PC-9 (cell line): ENCODE results near the gene ARL8A. TPM values are rescaled to one million over a fixed set of nuclear protein-coding genes. Genes with fewer than 3 reads are reported as not detected.
A peak's percentile ranks its signal among the peaks of the same experiment; 100 is the strongest.
"Not testable (repeated sequence)": the region's sequence is repeated elsewhere in the genome, so short reads cannot be mapped to it uniquely, and the experiment has no call there.

Source experiments
- BruUV-seq: library from RNA; stranded (reverse); fragments of 400-500 nt; replicated peaks from 2 replicates; lab custom pipeline; 2021; lab: Mats Ljungman, UMichigan
- CTCF ChIA-PET: fragments of 300-600 bp; sonication (Branson Sonifier 250); formaldehyde crosslinking; loops from one replicate; lab custom pipeline; 2022; ENCODE audit warnings: antibody characterized with exemption; lab: Charles Lee
- POLR2A ChIA-PET: fragments of 300-600 bp; sonication (Branson Sonifier 250); formaldehyde crosslinking; loops from one replicate; lab custom pipeline; 2022; ENCODE audit warnings: antibody characterized with exemption; ENCODE audit not compliant: unreplicated experiment; lab: Charles Lee
- DNase-seq, 2 experiments: peaks; one replicate each; pipeline versions ENCODE4 v3.0.0 to v3.0.0-alpha.2; 2015 to 2022; ENCODE audit warnings: mixed read lengths in 1 of 2
- H2AFZ ChIP-seq: fragments of 200-600 bp; sonication (generic); 2 replicates; pipeline ENCODE4 v1.8.1; 2017; ENCODE audit warnings: antibody characterized with exemption
- H3F3A ChIP-seq: fragments of 200-600 bp; sonication (generic); 2 replicates; pipeline ENCODE4 v1.8.1; 2017; ENCODE audit warnings: antibody characterized with exemption, mild to moderate bottlenecking, low read depth; ENCODE audit not compliant: insufficient read depth
- H3K27ac ChIP-seq: fragments of 200-600 bp; sonication (generic); 2 replicates; pipeline ENCODE4 v1.6.1; 2016; ENCODE audit warnings: mixed run types
- H3K27me3 ChIP-seq: fragments of 200-600 bp; sonication (generic); 2 replicates; pipeline ENCODE4 v1.6.1; 2016; ENCODE audit warnings: low read depth, mixed run types; ENCODE audit not compliant: insufficient read depth
- H3K36me3 ChIP-seq: fragments of 200-600 bp; sonication (generic); 2 replicates; pipeline ENCODE4 v1.6.1; 2016; ENCODE audit warnings: low read depth, mixed run types
- H3K4me1 ChIP-seq: fragments of 200-600 bp; sonication (generic); replicated peaks from 2 replicates; pipeline ENCODE4 v1.6.1; 2016; ENCODE audit warnings: mixed run types; ENCODE audit not compliant: insufficient read depth
- H3K4me2 ChIP-seq: fragments of 200-600 bp; sonication (generic); 2 replicates; pipeline ENCODE4 v1.6.1; 2017; ENCODE audit warnings: mixed run types
- H3K4me3 ChIP-seq: fragments of 200-600 bp; sonication (generic); 2 replicates; pipeline ENCODE4 v1.6.1; 2016; ENCODE audit warnings: mixed run types
- H3K79me2 ChIP-seq: fragments of 200-600 bp; sonication (generic); 2 replicates; pipeline ENCODE4 v1.6.1; 2017; ENCODE audit warnings: low read depth, mixed run types
- H3K9me2 ChIP-seq: fragments of 200-600 bp; sonication (generic); 2 replicates; pipeline ENCODE4 v1.8.1; 2017; ENCODE audit warnings: mild to moderate bottlenecking; ENCODE audit not compliant: insufficient read depth
- H3K9me3 ChIP-seq: fragments of 200-600 bp; sonication (generic); 2 replicates; pipeline ENCODE4 v1.8.1; 2016; ENCODE audit warnings: low read depth; ENCODE audit not compliant: insufficient read depth
- H4K20me1 ChIP-seq: fragments of 200-600 bp; sonication (generic); 2 replicates; pipeline ENCODE4 v1.8.1; 2017; ENCODE audit not compliant: insufficient read depth
- EZH2 ChIP-seq: fragments of 200-600 bp; sonication (generic); IDR thresholded peaks from 2 replicates; pipeline ENCODE4 v1.8.0; 2017; ENCODE audit warnings: antibody characterized with exemption, low read depth
- intact Hi-C: fragments of 100-400 bp; cut with micrococcal nuclease; formaldehyde crosslinking; loops from one replicate; pipeline ENCODE4 v1.10.0; 2022; ENCODE audit not compliant: unreplicated experiment
- total RNA-seq: library from RNA; stranded (reverse); gene quantifications from 2 replicates; pipeline ENCODE4 v1.2.3, GENCODE V29; 2021
- TF ChIP-seq, protein P1 (sequence below): fragments of 200-600 bp; sonication (generic); conservative IDR thresholded peaks from 2 replicates; pipeline ENCODE4 v1.6.1; 2017; ENCODE audit warnings: mixed run types, antibody characterized with exemption, mild to moderate bottlenecking, moderate library complexity

Gene ARL8A
- total RNA-seq, 1 experiment from 2014 or later = 42.6 TPM

DNA sequence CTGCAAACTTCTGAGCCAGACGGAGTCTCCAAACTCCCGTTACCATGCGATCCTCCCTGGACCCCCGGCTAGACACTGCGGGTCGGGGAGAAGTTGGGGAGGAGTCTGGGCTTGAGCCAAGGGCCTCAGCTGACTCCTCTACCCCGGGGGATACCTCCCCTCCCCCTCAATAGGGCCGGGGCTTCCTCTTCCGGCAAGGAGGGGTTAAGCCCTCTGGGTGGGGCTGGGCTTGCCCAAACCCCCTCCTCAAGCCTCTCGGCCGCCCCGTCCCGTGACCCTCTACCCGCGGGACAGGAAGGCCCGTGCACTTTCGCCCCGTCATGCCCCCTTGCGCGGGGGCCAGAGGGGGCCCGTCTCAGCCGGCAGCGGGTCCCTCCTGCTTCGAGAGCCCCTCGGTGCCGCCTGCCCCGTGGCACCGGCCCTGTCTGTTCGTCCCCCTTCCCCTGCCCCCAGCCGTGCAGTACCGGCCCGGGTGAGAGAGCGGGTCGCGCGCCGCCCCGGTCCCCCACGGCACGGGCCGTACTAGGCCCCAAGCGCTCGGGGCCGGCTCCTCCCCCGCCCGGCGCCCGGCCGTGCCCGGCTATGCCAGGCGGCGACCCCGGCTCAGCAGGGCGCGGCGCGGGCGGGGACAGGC lies 652 bp downstream of the ARL8A start:
- ChIA-PET CTCF (interaction anchor here (0.5 kb wide), 1 partner anchor 576 kb away, joined by 3 read pairs; no protein-coding TSS in a partner anchor), POLR2A (interaction anchor here (0.6 kb wide), 2 partner anchors 139 to 173 kb away, joined by 5 to 8 read pairs; no protein-coding TSS in a partner anchor)
- H3K27me3 ChIP-seq = no peaks in the 10 kb centered on the region
- intact Hi-C loops = no loop called here
- H2AFZ ChIP-seq = peak overlapping the region; percentile 94
- H3K9me2 ChIP-seq = no peaks in the 10 kb centered on the region
- no peak overlapping the region for H3K27ac ChIP-seq
- no TSS peak for BruUV-seq
- no peak for DNase-seq
- H3K4me1 ChIP-seq = peaks cover 15% of the 10 kb centered on the region
- H3K9me3 ChIP-seq = no peaks in the 10 kb centered on the region
- peak overlapping the region; percentile 95 for H3K4me2 ChIP-seq
- H3K36me3 ChIP-seq = 0 out of 2 replicates have a peak, but pooled peaks cover 8% of the 10 kb centered on the region
- H3F3A ChIP-seq = peaks cover 20% of the 10 kb centered on the region; the same call in 1 of the 2 replicates
- TF ChIP-seq EZH2 = no peak
- TF ChIP-seq, protein P1, sequence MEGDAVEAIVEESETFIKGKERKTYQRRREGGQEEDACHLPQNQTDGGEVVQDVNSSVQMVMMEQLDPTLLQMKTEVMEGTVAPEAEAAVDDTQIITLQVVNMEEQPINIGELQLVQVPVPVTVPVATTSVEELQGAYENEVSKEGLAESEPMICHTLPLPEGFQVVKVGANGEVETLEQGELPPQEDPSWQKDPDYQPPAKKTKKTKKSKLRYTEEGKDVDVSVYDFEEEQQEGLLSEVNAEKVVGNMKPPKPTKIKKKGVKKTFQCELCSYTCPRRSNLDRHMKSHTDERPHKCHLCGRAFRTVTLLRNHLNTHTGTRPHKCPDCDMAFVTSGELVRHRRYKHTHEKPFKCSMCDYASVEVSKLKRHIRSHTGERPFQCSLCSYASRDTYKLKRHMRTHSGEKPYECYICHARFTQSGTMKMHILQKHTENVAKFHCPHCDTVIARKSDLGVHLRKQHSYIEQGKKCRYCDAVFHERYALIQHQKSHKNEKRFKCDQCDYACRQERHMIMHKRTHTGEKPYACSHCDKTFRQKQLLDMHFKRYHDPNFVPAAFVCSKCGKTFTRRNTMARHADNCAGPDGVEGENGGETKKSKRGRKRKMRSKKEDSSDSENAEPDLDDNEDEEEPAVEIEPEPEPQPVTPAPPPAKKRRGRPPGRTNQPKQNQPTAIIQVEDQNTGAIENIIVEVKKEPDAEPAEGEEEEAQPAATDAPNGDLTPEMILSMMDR = no peak
- peaks cover 32% of the 10 kb centered on the region for H4K20me1 ChIP-seq
- H3K4me3 ChIP-seq = peak overlapping the region; percentile 95
- H3K79me2 ChIP-seq = peaks cover 41% of the 10 kb centered on the region

DNA sequence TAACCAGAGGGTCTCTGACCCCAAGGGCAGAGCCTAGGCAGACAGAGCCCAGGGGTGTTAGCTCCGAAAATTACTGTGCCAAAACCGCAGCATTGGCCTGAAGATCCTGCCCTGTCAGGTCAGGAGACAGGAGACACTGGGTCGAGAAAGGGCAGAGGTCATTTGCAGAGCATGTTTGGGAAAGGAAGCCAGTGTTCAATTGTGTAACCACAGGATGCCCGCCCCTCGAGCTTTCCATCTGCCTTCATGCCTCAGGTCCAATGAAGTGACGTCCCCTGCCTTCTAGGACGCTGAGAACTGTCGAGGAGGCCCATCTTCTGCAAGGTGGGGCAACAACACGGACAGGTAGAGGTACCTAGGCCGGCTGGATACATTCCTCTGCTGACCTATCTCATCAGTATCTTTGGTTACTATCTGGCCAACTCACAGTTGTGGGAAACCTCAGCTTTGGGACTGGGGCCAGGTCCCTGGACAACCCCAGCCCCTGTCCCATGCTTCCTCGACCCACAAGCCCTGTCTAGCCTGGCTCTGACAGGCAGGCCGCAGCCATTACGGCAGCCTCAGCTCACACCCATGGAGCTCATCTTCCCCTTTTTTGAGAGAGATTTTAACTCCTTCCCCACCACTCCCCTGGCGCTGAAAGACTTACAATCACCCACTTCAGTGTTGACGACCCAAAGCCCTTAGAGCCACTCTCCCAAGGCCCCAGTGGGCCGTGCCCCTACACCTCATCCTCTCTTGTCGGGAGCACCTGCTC lies 1.3 kb downstream of the ARL8A start:
- no peaks in the 10 kb centered on the region for H3K27me3 ChIP-seq
- TF ChIP-seq, protein P1 = no peak
- no peak for TF ChIP-seq EZH2
- H3K4me3 ChIP-seq = peak overlapping the region; percentile 95
- H2AFZ ChIP-seq = peak overlapping the region; percentile 80
- DNase-seq = peak; percentile 37 to 55
- H3K4me2 ChIP-seq = peak overlapping the region; percentile 95
- peaks cover 22% of the 10 kb centered on the region; the same call in 1 of the 2 replicates for H3F3A ChIP-seq
- peaks cover 15% of the 10 kb centered on the region for H3K4me1 ChIP-seq
- ChIA-PET POLR2A (interaction anchor here (0.6 to 1.0 kb wide), 6 partner anchors 37 to 493 kb away, joined by 3 to 8 read pairs (median 4); partner anchors contain the start of gene ELF3), CTCF (interaction anchor here (0.6 kb wide), 1 partner anchor 165 kb away, joined by 3 read pairs; no protein-coding TSS in a partner anchor)
- no peaks in the 10 kb centered on the region for H3K9me3 ChIP-seq
- intact Hi-C loops = no loop called here
- BruUV-seq = no TSS peak
- H4K20me1 ChIP-seq = peaks cover 34% of the 10 kb centered on the region
- H3K36me3 ChIP-seq = 0 out of 2 replicates have a peak, but pooled peaks cover 8% of the 10 kb centered on the region
- H3K79me2 ChIP-seq = peaks cover 45% of the 10 kb centered on the region
- H3K27ac ChIP-seq = no peak overlapping the region
- H3K9me2 ChIP-seq = no peaks in the 10 kb centered on the region

DNA sequence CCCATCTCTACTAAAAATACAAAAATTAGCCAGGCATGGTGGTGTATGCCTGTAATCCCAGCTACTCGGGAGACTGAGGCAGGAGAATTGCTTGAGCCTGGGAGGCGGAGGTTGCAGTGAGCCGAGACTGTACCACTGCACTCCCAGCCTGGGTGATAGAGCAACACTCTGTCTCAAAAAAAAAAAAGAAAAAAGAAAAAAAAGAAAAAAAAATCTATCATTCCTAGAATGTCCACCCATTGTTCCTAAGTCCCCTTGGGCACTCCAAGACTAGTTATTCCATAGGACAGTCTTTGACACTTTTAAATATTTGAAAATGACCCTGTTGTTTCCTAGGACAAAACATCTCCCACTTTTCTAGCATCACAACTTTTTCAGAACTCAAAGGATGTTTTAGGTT lies 3.1 kb downstream of the ARL8A start:
- H3K9me2 ChIP-seq, H2AFZ ChIP-seq, intact Hi-C loops, H3K9me3 ChIP-seq, BruUV-seq, H3K36me3 ChIP-seq, DNase-seq, H3K27me3 ChIP-seq, H3K4me3 ChIP-seq, H3K4me2 ChIP-seq, POLR2A ChIA-PET, H3K27ac ChIP-seq: not testable (repeated sequence)
- CTCF ChIA-PET = interaction anchor here (0.5 kb wide), 1 partner anchor 629 kb away, joined by 3 read pairs; no protein-coding TSS in a partner anchor
- peaks cover 45% of the 10 kb centered on the region for H3K79me2 ChIP-seq
- peaks cover 15% of the 10 kb centered on the region for H3K4me1 ChIP-seq
- H3F3A ChIP-seq = peaks cover 25% of the 10 kb centered on the region; the same call in 1 of the 2 replicates
- peaks cover 34% of the 10 kb centered on the region for H4K20me1 ChIP-seq
